IMR-90 (cell line): ENCODE data around the gene CPEB1. TPM values are rescaled to one million over a fixed set of nuclear protein-coding genes. Genes with fewer than 3 reads are reported as not detected.

Source experiments
- ATAC-seq: fragments of 200-7000 bp; cut with Tn5 transposase; 2 replicates; pipeline ENCODE4 v1.9.1; 2020; ENCODE audit warnings: low read depth, mild to moderate bottlenecking, moderate library complexity
- BruUV-seq: library from RNA; stranded (reverse); fragments of 400-500 nt; replicated peaks from 2 replicates; lab custom pipeline; 2021; lab: Mats Ljungman, UMichigan
- CTCF ChIA-PET: fragments of 300-600 bp; formaldehyde crosslinking; extraction: SDS; loops from one replicate; lab custom pipeline; 2021; ENCODE audit warnings: antibody characterized with exemption; lab: Yijun Ruan, JAX
- POLR2A ChIA-PET: fragments of 300-600 bp; sonication (Branson Sonifier 250); formaldehyde crosslinking; loops from one replicate; lab custom pipeline; 2022; ENCODE audit warnings: antibody characterized with exemption; ENCODE audit not compliant: unreplicated experiment; lab: Charles Lee
- DNase-seq: peaks from one replicate; pipeline ENCODE4 v3.0.0; 2013
- H2AFZ ChIP-seq: replicated peaks from 2 replicates; pipeline ENCODE3; 2013; ENCODE audit warnings: low read length, mild to moderate bottlenecking; ENCODE audit not compliant: poor library complexity
- H2AK5ac ChIP-seq: 2 replicates; pipeline ENCODE4 v1.6.1; 2013; ENCODE audit warnings: low read depth, low read length, inconsistent platforms
- H2AK9ac ChIP-seq: replicated peaks from 2 replicates; pipeline ENCODE3; 2013; ENCODE audit warnings: mild to moderate bottlenecking, low read depth, low read length, moderate library complexity; ENCODE audit not compliant: poor library complexity
- H2BK120ac ChIP-seq: 2 replicates; pipeline ENCODE4 v1.6.1; 2013; ENCODE audit warnings: low read depth, low read length, inconsistent platforms
- H2BK15ac ChIP-seq: 3 replicates; pipeline ENCODE4 v1.6.1; 2013; ENCODE audit warnings: low read depth, low read length, inconsistent platforms
- H2BK20ac ChIP-seq: 2 replicates; pipeline ENCODE4 v1.6.1; 2013; ENCODE audit warnings: low read depth, mild to moderate bottlenecking, inconsistent platforms, low read length, moderate library complexity
- H2BK5ac ChIP-seq: 2 replicates; pipeline ENCODE4 v1.6.1; 2013; ENCODE audit warnings: mild to moderate bottlenecking, low read depth, low read length, inconsistent platforms; ENCODE audit not compliant: poor library complexity, severe bottlenecking
- H3K14ac ChIP-seq: replicated peaks from 2 replicates; pipeline ENCODE4 v1.6.1; 2013; ENCODE audit warnings: low read depth, low read length, inconsistent platforms
- H3K18ac ChIP-seq: 2 replicates; pipeline ENCODE4 v1.6.1; 2013; ENCODE audit warnings: low read depth, low read length, control low read depth
- H3K23ac ChIP-seq: 2 replicates; pipeline ENCODE4 v1.6.1; 2013; ENCODE audit warnings: low read depth, low read length, inconsistent platforms
- H3K27ac ChIP-seq: 2 replicates; pipeline ENCODE4 v1.5.1; 2013; ENCODE audit warnings: mild to moderate bottlenecking, control low read depth, low read length; ENCODE audit not compliant: insufficient read depth
- H3K27me3 ChIP-seq: 2 replicates; pipeline ENCODE4 v1.6.1; 2013; ENCODE audit warnings: low read length; ENCODE audit not compliant: control insufficient read depth, insufficient read depth
- H3K36me3 ChIP-seq: 2 replicates; pipeline ENCODE4 v1.6.1; 2013; ENCODE audit warnings: low read length, mixed read lengths; ENCODE audit not compliant: control insufficient read depth, insufficient read depth
- H3K4ac ChIP-seq: 2 replicates; pipeline ENCODE4 v1.6.1; 2013; ENCODE audit warnings: low read depth, low read length, inconsistent platforms
- H3K4me1 ChIP-seq: 2 replicates; pipeline ENCODE4 v1.6.1; 2013; ENCODE audit warnings: low read length, mixed read lengths; ENCODE audit not compliant: control insufficient read depth, insufficient read depth
- H3K4me2 ChIP-seq: 2 replicates; pipeline ENCODE4 v1.6.1; 2013; ENCODE audit warnings: low read depth, mild to moderate bottlenecking, control low read depth, low read length, moderate library complexity
- H3K4me3 ChIP-seq: 2 replicates; pipeline ENCODE4 v1.5.1; 2013; ENCODE audit warnings: low read depth, mild to moderate bottlenecking, control low read depth, low read length, moderate library complexity; ENCODE audit not compliant: insufficient read depth
- H3K56ac ChIP-seq: 2 replicates; pipeline ENCODE4 v1.6.1; 2013; ENCODE audit warnings: low read length, inconsistent platforms; ENCODE audit not compliant: insufficient read depth; ENCODE audit errors: extremely low read depth
- H3K79me1 ChIP-seq, 2 experiments: 2 replicates each; pipeline ENCODE4 v1.6.1; 2013; ENCODE audit warnings: low read length in 2 of 2, inconsistent platforms in 1 of 2, low read depth in 1 of 2
- H3K9ac ChIP-seq: 2 replicates; pipeline ENCODE4 v1.6.1; 2013; ENCODE audit warnings: low read depth, low read length, control low read depth
- H3K9me1 ChIP-seq: 2 replicates; pipeline ENCODE4 v1.6.1; 2013; ENCODE audit warnings: low read length, inconsistent platforms; ENCODE audit not compliant: insufficient read depth
- H3K9me3 ChIP-seq: 2 replicates; pipeline ENCODE4 v1.6.1; 2013; ENCODE audit warnings: low read length; ENCODE audit not compliant: control insufficient read depth, insufficient read depth
- H4K20me1 ChIP-seq: 2 replicates; pipeline ENCODE4 v1.6.1; 2013; ENCODE audit warnings: low read length, inconsistent platforms; ENCODE audit not compliant: insufficient read depth
- H4K5ac ChIP-seq: 2 replicates; pipeline ENCODE4 v1.6.1; 2013; ENCODE audit warnings: mild to moderate bottlenecking, low read depth, low read length, control low read depth
- H4K8ac ChIP-seq, 2 experiments: 2 replicates each; pipeline ENCODE4 v1.6.1; 2013; ENCODE audit warnings: low read depth in 2 of 2, low read length in 2 of 2, control low read depth in 1 of 2, inconsistent platforms in 1 of 2
- H4K91ac ChIP-seq: 2 replicates; pipeline ENCODE4 v1.6.1; 2013; ENCODE audit warnings: low read depth, low read length, inconsistent platforms; ENCODE audit not compliant: insufficient read depth
- BHLHE40 ChIP-seq: fragments of 150-350 bp; IDR thresholded peaks from 2 replicates; pipeline ENCODE4 v1.6.1; 2016; ENCODE audit warnings: mild to moderate bottlenecking, low read depth, low read length
- ELK1 ChIP-seq: fragments of 150-350 bp; IDR thresholded peaks from 2 replicates; pipeline ENCODE4 v1.6.1; 2016; ENCODE audit warnings: low read depth, mild to moderate bottlenecking, low read length, moderate library complexity, borderline replicate concordance
- MAFK ChIP-seq: IDR thresholded peaks from 2 replicates; pipeline ENCODE4 v1.6.1; 2012; ENCODE audit warnings: low read depth, low read length, improper control_type of control experiment
- WGBS, 2 experiments: methylation state at CpG; one replicate each; pipeline versions ENCODE4 v1.1.5 to v1.1.7; 2013; ENCODE audit warnings: missing lambda C conversion rate in 2 of 2; ENCODE audit not compliant: insufficient read length in 1 of 2; ENCODE audit errors: extremely low coverage in 2 of 2; 5-methylcytosine and 5-hydroxymethylcytosine counted together
- dilution Hi-C: fragments of 300-500 bp; cut with HindIII; formaldehyde crosslinking; loops from one replicate; pipeline ENCODE4 v1.14.3; 2018; ENCODE audit warnings: low sequenced_read_pairs; ENCODE audit not compliant: unreplicated experiment
- in situ Hi-C: fragments of 300-500 bp; cut with MboI; formaldehyde crosslinking; loops from 3 replicates; pipeline ENCODE4 v1.14.3; 2019; ENCODE audit warnings: low sequenced_read_pairs, inconsistent platforms, mixed read lengths
- intact Hi-C: fragments of 100-400 bp; cut with micrococcal nuclease; formaldehyde crosslinking; loops from 2 replicates; pipeline ENCODE4 v1.10.0; 2022
- polyA plus RNA-seq, 3 experiments: library from polyadenylated mRNA; depleted of rRNA; stranded (reverse); fragments of >200 nt; gene quantifications; 2 replicates each; pipeline ENCODE4 v1.2.3, GENCODE V29; 2012; ENCODE audit warnings: low replicate concordance in 1 of 3
- total RNA-seq: library from RNA; depleted of rRNA; stranded (reverse); fragments of >200 nt; gene quantifications from 2 replicates; pipeline ENCODE4 v1.2.3, GENCODE V29; 2012

CPEB1 gene
- total and polyA plus RNA-seq, 2 of the 4 experiments (the other 2 are of a cell fraction) = 8.9 to 12.5 TPM

GRCh38 chr15:82640672-82641071 is 6.5 kb downstream of the CPEB1 start:
- CTCF ChIA-PET = no interaction called here
- Histone ChIP-seq H3K9me3 (no peaks in the 10 kb centered on the region), H3K27me3 (peaks cover 28% of the 10 kb centered on the region), H3K9me1 (no peaks in the 10 kb centered on the region), H3K4me3 (no peak overlapping the region), H2BK5ac (no peak overlapping the region), H3K18ac (no peak overlapping the region), H2AK5ac (no peak overlapping the region), H3K56ac (no peak overlapping the region), H2BK120ac (no peak overlapping the region), H3K79me1 (no peaks in the 10 kb centered on the region), H2AK9ac (no peak overlapping the region), H3K4me2 (no peak overlapping the region), H4K8ac (no peak overlapping the region), H4K5ac (no peak overlapping the region), H3K14ac (no peak overlapping the region), H3K23ac (no peak overlapping the region), H4K20me1 (no peaks in the 10 kb centered on the region), H2BK20ac (no peak overlapping the region), H3K4ac (no peak overlapping the region), H3K27ac (no peak overlapping the region), H3K4me1 (no peaks in the 10 kb centered on the region), H3K36me3 (no peaks in the 10 kb centered on the region), H2AFZ (no peak overlapping the region), H4K91ac (no peak overlapping the region), H3K9ac (no peak overlapping the region), H2BK15ac (no peak overlapping the region)
- POLR2A ChIA-PET = no interaction called here
- DNase-seq = no peak
- ATAC-seq = no peak
- intact Hi-C loops (loop anchor here (10.0 kb wide), 1 partner anchor 364 kb away; no protein-coding TSS in a partner anchor), dilution Hi-C loops (no loop called here), in situ Hi-C loops (no loop called here)
- no peak for TF ChIP-seq BHLHE40
- no peak for TF ChIP-seq MAFK
- TF ChIP-seq ELK1 = no peak
- WGBS, 2 experiments = no CpG with 5 or more reads among the region's 3 CpGs
- no TSS peak for BruUV-seq
